ENCODE data around the gene FARSA.
"Not testable (repeated sequence)": the region's sequence is repeated elsewhere in the genome, so short reads cannot be mapped to it uniquely, and the experiment has no call there.

The FARSA gene

GRCh38 chr19:12953799-12954611, 20.5 kb upstream of the FARSA start:
- DNase-seq, result no peak

- DNase-seq, result peak in 1 of 2 experiments; percentile 27
These were observed 19.8 kb upstream of the FARSA start for GRCh38 chr19:12953138-12953798.

GRCh38 chr19:12952488-12953137, 19.1 kb upstream of the FARSA start:
- DNase-seq, result no peak

GRCh38 chr19:12952050-12952449, 18.5 kb upstream of the FARSA start:
- not testable (repeated sequence) for DNase-seq

DNA sequence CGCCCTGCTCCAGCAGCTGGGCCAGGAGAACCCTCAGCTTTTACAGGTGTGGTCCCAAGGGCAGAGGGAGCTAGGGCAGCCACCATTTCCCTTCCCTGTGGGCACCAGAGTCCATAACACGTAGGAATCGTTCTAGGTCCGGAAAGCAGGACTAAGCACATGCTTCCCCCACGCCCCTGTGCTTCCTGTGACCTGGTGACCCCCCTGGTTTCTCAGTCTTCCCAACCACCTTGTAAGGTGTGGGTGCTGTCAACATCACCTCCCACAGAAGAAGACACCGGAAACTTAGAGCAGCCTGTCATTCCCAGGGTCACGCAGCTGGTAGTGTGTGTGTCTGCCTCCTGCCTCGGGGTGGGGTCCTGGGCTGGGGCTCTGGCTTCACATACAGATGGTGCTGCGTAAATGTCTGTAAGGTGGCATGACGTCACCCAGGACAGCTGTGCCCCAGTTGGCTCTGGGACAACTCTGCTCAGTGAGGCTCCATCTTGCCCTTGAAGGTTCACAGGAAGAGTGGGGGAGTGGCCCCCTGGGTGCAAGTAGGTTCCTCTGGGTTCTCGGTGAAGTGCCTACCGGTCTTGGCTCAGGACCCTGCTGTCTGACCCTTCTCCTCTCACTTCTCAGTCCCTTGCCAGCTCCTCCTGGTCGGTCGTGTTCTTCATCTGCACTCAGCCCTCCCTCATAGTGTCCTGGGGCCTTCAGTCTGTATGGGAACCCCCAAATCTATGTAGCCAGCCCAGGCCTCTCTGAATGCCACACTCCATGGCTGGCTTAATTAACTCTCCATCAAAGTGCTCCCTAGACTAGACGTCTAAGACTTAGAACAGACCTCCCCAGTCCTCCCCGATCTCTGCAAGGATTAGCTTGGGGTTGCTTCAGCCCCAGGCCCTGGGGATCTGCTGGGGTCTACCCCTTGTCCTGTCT, 16.1 kb upstream of the FARSA start:
- no peak for DNase-seq

DNA sequence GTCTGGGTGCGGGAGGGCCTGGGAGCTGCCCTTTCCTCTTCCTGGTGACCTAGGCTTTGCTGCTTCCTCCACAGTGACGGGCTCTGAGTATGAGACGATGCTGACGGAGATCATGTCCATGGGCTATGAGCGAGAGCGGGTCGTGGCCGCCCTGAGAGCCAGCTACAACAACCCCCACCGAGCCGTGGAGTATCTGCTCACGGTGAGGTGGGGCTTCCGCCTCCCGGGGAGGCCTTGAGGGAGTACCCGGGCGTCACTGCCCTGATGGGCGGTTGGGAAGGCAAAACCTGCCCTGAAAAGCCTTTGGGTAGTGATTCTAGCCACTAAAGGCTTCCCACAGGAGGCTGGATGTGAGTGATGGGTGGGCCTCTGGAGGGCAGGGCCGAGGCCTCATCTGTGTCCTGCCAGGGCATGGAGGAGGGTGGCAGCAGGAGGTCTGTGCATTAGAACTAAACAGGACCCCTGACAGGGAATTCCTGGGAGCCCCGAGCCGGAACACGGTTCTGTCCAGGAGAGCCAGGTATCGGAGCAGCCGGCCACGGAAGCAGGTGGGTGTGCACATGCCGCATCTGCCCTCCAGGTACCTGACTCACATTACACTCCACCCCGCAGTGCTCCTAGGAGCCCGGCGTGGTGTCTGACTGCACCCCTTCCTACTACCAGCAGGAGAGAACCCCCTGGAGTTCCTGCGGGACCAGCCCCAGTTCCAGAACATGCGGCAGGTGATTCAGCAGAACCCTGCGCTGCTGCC, 15.3 kb upstream of the FARSA start:
- DNase-seq, result no peak

- DNase-seq, result no peak
These were observed 14.4 kb upstream of the FARSA start for GRCh38 chr19:12947702-12948611.

GRCh38 chr19:12946731-12947496, 13.4 kb upstream of the FARSA start:
- no peak for DNase-seq

- peak; percentile 16 to 64 for DNase-seq
These were observed 12.7 kb upstream of the FARSA start for GRCh38 chr19:12946092-12946721.

GRCh38 chr19:12945479-12946091, 12.1 kb upstream of the FARSA start, which contains the start of gene RAD23A:
RAD23A (plus strand) TSS chr19:12945862; CDS start chr19:12945949, 87 bp downstream.
- peak; percentile 95 to 97 for DNase-seq

GRCh38 chr19:12944104-12944674, 10.7 kb upstream of the FARSA start:
- no peak for DNase-seq

DNA sequence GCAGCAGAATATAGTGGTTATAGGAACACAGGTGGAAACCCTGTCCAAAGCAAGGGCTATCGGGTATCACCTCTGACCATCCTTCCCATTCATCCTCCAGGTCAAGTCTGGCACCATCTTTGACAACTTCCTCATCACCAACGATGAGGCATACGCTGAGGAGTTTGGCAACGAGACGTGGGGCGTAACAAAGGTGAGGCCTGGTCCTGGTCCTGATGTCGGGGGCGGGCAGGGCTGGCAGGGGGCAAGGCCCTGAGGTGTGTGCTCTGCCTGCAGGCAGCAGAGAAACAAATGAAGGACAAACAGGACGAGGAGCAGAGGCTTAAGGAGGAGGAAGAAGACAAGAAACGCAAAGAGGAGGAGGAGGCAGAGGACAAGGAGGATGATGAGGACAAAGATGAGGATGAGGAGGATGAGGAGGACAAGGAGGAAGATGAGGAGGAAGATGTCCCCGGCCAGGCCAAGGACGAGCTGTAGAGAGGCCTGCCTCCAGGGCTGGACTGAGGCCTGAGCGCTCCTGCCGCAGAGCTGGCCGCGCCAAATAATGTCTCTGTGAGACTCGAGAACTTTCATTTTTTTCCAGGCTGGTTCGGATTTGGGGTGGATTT, 10.0 kb upstream of the FARSA start:
- DNase-seq, result no peak

DNA sequence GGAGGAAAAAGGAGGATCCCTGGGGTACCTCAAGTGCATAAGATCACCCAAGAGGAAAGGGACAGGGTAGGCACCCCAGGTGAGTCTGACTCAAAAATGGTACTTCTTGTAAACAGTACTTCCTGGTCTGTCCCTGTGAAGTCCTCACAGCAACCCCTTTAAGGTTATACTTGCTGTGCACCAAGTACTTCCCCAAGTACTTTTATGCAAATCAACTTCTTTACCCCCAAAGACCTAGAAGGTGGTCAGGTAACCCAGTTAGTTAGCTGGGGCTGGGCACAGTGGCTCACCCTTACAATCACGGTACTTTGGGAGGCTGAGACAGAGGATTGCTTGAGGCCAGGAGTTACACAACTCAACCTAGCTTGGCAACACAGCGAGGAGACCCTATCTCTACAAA, 7.4 kb upstream of the FARSA start:
- no peak for DNase-seq

GRCh38 chr19:12939975-12940423, 6.5 kb upstream of the FARSA start:
- no peak for DNase-seq

GRCh38 chr19:12938779-12939601, 5.5 kb upstream of the FARSA start:
- DNase-seq, result no peak

DNA sequence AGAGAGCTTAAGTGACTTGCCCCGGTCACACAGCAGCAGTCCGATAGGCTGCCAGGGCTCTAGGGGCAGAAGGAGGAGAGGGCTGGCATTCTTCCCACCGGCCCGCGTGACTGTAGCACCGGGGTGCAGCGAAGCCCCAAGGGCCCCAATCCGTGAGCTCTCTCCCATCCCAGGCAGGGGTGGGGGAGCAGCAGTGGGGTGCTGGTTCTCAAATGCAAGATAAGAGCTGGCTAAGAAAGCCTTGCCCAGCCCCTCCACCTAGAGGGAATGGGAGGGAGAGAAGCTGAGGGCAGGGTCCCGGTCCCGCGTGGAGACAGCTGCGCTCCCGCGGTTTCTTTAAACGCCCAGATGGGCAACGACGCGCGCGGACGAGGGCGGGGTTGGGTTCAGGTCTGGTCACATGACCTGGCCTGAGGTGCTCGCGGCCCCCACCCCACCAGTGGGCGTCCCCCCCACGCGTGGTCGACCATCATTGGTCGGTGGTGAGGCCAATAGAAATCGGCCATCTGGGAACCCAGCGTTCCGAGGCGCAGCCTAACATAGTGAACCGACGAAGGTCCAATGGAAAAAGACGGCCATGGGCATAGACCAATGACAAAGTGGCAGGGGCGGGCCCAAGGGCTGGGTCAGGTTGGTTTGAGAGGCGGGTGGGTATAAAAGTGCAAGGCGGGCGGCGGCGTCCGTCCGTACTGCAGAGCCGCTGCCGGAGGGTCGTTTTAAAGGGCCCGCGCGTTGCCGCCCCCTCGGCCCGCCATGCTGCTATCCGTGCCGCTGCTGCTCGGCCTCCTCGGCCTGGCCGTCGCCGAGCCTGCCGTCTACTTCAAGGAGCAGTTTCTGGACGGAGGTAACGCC, 4.6 kb upstream of the FARSA start, which contains the start of gene CALR:
TSS of gene CALR (plus strand) at position 683 of the 852 bp plus-strand sequence. CDS start at position 754, 71 bp downstream.
- DNase-seq, result peak; percentile 98 to 99
